HG02798 (cell line): Measurements from ENCODE around the gene STON2.

Source experiments
- ATAC-seq: cut with Tn5 transposase; IDR thresholded peaks from one replicate; pipeline ENCODE4 v1.9.1; 2021; ENCODE audit warnings: mild to moderate bottlenecking; ENCODE audit not compliant: unreplicated experiment, poor library complexity

The STON2 gene

DNA sequence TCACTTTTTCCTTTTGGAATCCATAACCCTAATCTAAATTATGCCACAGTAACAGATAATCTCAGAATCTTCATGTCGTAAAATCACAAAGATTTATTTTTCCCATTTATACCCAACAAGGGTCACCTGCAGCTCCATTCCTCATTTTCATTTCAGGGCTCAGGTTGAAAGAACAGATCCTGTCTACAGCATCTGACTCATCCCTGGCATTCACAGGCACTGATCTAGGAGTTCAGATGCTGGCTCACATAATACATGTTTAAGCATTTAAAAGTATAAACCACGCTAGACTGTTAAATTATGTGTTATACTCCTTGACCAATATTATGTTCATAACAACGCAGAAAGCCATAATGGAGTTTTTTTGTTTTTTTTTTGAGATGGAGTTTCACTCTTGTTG, 58.3 kb downstream of the STON2 start:
- ATAC-seq = no peak

GRCh38 chr14:81341370-81341769, 58.8 kb downstream of the STON2 start:
- no peak for ATAC-seq

GRCh38 chr14:81340201-81340600, 59.9 kb downstream of the STON2 start:
- no peak for ATAC-seq

- no peak for ATAC-seq
Observed at GRCh38 chr14:81337073-81337472, 63.1 kb downstream of the STON2 start.

DNA sequence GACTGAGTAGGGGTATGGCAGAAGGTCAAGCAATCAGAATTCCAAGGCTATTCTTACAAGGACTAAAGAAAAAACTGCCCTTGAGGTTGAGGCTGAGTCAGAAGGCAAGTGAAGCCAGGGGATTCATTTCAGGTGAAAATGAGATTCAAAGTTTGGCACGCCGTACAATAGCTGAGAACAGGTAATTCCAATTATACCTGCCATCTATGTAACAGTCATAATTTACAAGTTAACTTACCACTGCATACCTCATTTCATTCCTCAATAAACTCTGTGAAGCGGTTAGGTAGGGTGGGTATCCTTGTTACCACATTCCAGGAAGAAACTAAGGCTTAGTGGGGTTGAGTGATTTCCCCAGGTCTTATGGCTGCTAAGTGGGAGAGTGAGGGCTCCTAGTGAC, 64.1 kb downstream of the STON2 start:
- no peak for ATAC-seq

GRCh38 chr14:81332725-81333124, 67.4 kb downstream of the STON2 start:
- ATAC-seq = no peak

GRCh38 chr14:81331229-81332021, 68.7 kb downstream of the STON2 start:
- ATAC-seq = no peak

DNA sequence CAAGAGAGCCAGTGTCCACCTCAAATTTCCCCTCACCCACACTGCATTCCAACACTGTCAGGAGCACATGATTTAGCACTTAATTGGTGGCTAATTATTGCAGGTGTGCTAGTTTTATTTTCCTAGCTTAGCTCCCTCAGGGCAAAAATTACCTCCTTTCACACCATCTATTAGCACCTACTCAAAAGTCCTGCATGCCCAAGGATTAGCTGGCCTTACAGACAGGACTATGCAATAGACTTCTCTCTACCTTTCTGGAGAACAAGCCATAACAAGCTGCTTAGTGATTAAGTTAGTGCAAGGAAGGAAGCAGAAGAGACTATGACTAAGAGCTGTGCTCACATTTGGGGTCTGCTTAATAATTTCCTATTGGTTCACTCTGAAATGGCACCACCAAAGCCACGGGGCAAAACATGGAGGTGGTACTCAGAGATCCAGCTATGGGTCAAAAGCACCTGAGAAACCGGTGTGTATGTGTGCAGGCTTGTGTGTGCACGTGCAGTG, 69.5 kb downstream of the STON2 start:
- no peak for ATAC-seq

GRCh38 chr14:81329640-81330381, 70.3 kb downstream of the STON2 start:
- no peak for ATAC-seq

GRCh38 chr14:81326451-81326850, 73.7 kb downstream of the STON2 start:
- no peak for ATAC-seq

- no peak for ATAC-seq
Observed at GRCh38 chr14:81324011-81324410, 76.1 kb downstream of the STON2 start.

DNA sequence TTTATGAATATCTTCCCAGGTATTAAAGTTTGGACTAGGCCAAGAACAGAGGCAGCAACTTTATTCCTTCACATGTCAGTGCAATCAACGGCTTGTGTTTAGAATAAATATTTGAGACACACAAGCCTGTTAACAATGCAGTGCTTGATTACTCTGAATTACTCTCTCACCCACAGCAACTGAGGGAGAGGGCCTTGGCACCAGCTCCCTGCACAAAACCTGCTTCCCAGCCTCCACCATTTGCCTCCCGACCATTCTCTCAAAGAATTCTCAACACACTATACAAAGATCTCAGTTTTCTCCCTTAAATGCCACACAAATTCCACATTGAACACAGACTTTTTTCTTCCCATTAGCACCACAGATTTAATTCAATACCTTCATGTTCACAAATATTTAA, 77.0 kb downstream of the STON2 start:
- no peak for ATAC-seq

DNA sequence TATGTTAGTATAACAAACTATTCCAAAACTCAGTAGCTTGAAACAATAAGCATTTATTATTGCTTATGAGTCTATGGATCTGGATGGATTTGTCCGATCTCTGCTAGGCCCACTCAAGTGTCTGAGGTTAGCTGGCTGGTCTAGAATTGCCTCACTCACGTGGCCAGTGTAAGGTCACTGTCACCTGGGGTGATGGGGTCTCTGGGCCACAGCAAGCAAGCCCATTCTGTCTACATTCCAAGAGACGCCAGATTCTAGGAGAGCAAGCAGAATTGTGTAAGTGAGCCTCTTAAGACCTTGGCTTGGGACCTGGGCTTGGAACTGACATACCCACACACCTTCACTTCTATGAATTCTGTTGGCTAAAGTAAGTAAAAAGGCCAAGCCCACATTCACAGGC, 80.2 kb downstream of the STON2 start:
- ATAC-seq = no peak

DNA sequence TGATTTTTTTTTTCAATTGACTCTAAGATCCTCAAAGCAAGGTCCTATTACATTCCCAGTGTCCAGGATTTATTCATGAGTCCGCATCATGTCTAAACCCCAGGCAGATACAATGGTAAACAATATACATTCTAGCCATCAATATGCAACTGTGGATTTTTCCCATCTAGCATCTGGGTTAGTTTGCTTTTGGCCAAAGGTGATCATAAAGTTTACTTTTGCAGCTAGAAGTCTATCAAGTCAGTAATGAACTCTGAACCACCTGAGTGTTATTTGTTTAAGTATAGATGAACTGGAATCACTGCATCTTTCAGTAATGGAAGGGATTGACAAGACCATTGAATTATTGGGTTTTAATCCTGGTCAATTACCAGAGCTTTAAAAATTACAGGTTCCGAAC, 80.8 kb downstream of the STON2 start:
- no peak for ATAC-seq

GRCh38 chr14:81315341-81315740, 84.8 kb downstream of the STON2 start:
- no peak for ATAC-seq

- no peak for ATAC-seq
Observed at GRCh38 chr14:81314443-81315175, 85.5 kb downstream of the STON2 start.

DNA sequence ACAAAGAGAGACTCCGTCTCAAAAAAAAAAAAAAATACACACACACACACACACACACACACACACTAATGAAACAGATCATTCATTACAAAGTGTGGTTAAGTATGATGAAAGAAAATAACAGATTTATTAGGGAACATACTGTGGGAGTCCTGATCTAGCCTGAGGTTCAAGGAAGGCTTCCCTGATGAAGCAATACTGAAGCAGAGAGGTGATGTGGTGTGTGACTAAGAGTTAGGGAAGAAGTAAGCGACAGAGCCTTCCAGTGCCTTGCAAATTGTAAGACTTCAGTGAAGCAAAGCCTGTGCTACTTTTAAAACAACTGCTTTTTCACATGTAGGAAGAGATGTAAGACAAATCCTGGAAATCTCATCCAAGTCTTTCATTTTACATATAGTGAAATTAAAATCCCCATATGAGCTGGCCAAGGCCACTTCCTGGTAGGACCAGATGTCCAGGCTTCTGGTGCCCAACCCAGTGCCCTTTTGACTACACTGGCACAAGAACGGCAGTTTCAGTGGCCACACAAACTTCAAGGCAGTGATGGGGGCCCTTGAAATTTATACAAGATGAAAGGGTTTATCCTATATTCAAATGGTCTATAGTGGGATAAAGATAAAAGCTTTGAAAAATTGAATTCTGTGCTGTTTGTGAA, 86.2 kb downstream of the STON2 start:
- no peak for ATAC-seq

GRCh38 chr14:81313200-81313599, 86.9 kb downstream of the STON2 start:
- ATAC-seq = no peak

DNA sequence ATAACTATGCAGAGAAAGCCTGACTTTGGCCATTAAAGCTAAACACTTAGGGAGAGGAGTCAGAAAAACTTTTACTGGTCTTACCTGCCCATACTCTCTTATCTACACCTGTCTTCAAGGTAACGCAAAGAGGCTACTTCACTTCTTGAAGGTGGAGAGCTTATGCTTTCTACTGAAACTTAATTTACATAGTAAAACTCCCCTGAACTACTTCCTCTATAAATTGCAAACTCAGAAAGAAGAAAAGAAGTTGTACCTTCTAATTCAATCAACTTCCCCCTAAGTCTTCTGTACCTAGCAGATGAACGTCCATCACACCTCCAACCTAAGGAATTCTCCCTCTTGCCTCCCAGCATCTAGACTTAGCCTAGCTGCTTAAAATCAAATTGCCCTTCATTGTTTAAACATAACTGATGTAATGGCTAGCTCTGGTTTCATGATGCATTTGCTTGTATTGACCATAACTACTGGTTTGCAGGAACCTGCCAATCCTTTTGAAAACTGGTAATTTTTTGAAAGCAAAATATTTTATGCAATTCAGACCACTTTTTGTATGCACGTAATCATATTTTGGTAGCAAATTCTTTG, 87.7 kb downstream of the STON2 start:
- no peak for ATAC-seq

GRCh38 chr14:81311778-81312177, 88.3 kb downstream of the STON2 start:
- ATAC-seq = no peak
